Muscle layer of duodenum (tissue), 2 donors: ENCODE data around the gene GUCY1A2.

ENCODE experiments used
- H3K27ac ChIP-seq: one replicate; pipeline ENCODE4 v1.7.0; 2013; ENCODE audit warnings: mild to moderate bottlenecking, low read length
- H3K27me3 ChIP-seq: one replicate; pipeline ENCODE4 v1.7.0; 2013; ENCODE audit warnings: low read depth, mild to moderate bottlenecking, control low read depth, low read length
- H3K36me3 ChIP-seq, 2 donors: one replicate each; pipeline ENCODE4 v1.7.0; 2013; ENCODE audit warnings: low read length in 2 of 2, control low read depth in 1 of 2, mild to moderate bottlenecking in 1 of 2; ENCODE audit not compliant: insufficient read depth in 2 of 2, control insufficient read depth in 1 of 2
- H3K4me1 ChIP-seq, 2 donors: one replicate each; pipeline ENCODE4 v1.7.0; 2013; ENCODE audit warnings: low read length in 2 of 2, mild to moderate bottlenecking in 2 of 2, control low read depth in 1 of 2, moderate library complexity in 1 of 2; ENCODE audit not compliant: insufficient read depth in 2 of 2, control insufficient read depth in 1 of 2
- H3K4me3 ChIP-seq, 2 donors: one replicate each; pipeline ENCODE4 v1.7.0; 2013; ENCODE audit warnings: low read length in 2 of 2, low read depth in 1 of 2, mild to moderate bottlenecking in 1 of 2
- H3K9me3 ChIP-seq, 2 donors: one replicate each; pipeline ENCODE4 v1.7.0; 2013; ENCODE audit warnings: low read length in 2 of 2, control low read depth in 1 of 2, mild to moderate bottlenecking in 1 of 2; ENCODE audit not compliant: control insufficient read depth in 1 of 2
- donor health status: healthy.

GUCY1A2 gene

GRCh38 chr11:106997227-106997626 lies 21.0 kb downstream of the GUCY1A2 start:
- Histone ChIP-seq H3K27me3 (no peaks in the 10 kb centered on the region), H3K36me3 (no peaks in the 10 kb centered on the region), H3K4me3 (no peak overlapping the region), H3K4me1 (no peaks in the 10 kb centered on the region), H3K9me3 (no peaks in the 10 kb centered on the region), H3K27ac (no peak overlapping the region)

GRCh38 chr11:106996691-106997090 lies 21.6 kb downstream of the GUCY1A2 start:
- Histone ChIP-seq H3K4me3 (no peak overlapping the region), H3K27ac (no peak overlapping the region), H3K4me1 (no peaks in the 10 kb centered on the region), H3K27me3 (no peaks in the 10 kb centered on the region), H3K36me3 (no peaks in the 10 kb centered on the region), H3K9me3 (no peaks in the 10 kb centered on the region)

DNA sequence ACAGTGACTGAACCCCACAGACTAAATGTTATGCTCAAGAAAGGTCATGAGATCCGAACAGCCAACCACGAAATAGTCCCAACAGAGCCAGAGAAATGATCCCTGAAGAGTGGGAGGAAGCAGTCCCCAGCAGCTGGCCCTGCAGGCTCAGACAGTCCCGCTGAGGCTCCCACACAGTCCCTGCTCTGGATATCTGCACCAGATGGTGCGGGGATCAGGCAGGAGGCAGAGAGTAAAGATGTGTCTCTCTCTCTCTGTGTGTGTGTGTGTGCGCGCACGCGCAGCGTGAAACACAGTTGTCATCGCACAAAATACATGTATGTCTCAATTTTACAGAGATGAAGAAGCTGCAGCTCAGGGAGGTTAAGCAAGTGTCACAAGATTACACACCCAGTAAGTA lies 27.9 kb downstream of the GUCY1A2 start:
- H3K27ac ChIP-seq: no peak overlapping the region
- H3K4me1 ChIP-seq: no peaks in the 10 kb centered on the region
- H3K27me3 ChIP-seq: no peaks in the 10 kb centered on the region
- H3K4me3 ChIP-seq: no peak overlapping the region
- H3K36me3 ChIP-seq: no peaks in the 10 kb centered on the region
- H3K9me3 ChIP-seq: no peaks in the 10 kb centered on the region

DNA sequence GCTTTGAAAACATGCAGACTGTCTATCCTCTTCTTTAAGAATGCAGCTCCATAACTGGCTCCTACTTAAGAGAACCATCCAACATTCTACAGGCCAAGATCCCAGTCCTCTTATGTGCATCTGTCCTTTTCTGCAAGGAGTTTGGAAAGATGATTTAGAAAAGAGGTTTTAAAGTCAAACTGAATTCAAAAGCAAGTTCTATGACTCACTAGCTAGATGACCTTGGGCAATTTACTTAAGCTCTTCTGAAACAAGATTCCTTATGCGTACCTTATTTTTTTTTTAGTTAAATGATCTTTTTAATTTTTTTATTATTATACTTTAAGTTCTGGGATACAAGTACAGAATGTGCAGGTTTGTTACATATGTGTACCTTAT lies 29.2 kb downstream of the GUCY1A2 start:
- Histone ChIP-seq H3K36me3 (no peaks in the 10 kb centered on the region), H3K27ac (no peak overlapping the region), H3K4me3 (no peak overlapping the region), H3K27me3 (no peaks in the 10 kb centered on the region), H3K4me1 (no peaks in the 10 kb centered on the region), H3K9me3 (no peaks in the 10 kb centered on the region)

DNA sequence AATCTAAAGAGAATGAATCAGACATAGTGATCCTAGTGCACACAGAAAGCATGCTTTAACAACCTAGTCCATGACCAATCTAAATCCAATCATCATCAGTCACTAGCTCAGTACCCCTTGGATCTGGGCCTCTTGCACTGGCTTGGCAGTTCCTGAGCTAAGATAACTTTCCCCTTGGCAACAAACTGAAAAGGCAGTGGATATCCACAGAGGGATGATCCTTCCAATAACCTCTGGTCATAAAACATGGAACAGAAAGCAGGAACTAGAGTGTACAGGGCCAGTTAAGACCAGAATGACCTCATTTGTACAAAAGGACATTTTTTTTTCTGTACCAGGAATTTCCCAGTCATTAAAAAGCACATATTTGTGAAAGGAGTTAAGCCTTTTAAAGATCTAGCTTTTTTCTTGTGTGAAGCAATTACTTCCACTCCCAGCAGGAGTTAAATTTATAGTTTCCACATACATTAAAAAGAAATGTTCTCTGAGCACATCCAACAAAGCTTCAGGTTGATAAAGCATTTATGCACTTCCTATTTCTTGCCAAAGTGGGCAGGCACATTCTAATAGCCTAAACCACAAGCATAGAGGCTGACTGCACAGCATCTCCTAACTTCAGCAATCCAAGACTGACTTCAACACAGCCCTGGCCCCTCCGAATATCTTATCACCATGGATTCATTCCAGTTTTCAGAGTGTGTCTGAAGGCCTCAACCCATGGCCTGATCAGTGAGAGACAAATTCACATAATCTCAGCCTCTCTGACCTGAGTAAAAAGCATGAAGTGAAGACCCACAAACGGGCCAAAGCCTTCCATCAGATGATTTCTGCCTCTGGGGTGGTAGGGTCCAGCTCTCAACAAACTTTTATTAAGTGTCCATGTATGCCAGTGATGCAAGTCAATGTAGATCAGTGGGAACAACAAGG lies 29.9 kb downstream of the GUCY1A2 start:
- no peaks in the 10 kb centered on the region for H3K4me1 ChIP-seq
- no peak overlapping the region for H3K4me3 ChIP-seq
- H3K9me3 ChIP-seq: no peaks in the 10 kb centered on the region
- no peaks in the 10 kb centered on the region for H3K27me3 ChIP-seq
- H3K27ac ChIP-seq: no peak overlapping the region
- no peaks in the 10 kb centered on the region for H3K36me3 ChIP-seq

DNA sequence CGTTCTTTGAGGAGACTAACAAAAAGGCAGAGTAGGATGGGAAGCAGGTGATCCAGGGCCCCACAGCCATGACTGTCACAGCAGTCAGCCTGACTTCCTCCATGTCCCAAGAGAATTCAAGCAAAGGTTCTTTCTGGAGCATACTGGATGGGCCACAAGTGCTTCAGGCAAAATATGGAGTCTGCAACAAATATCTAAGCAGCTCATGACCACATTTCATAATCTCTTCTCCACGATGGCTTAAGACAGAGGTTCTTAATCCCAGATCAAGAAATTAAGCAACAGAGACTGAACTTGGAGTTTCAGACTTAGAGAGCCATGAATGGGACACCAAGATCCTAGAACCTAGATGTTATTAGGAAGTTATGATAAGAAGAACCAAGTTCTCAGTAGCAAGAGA lies 31.6 kb downstream of the GUCY1A2 start:
- no peaks in the 10 kb centered on the region for H3K4me1 ChIP-seq
- H3K27me3 ChIP-seq: no peaks in the 10 kb centered on the region
- no peaks in the 10 kb centered on the region for H3K9me3 ChIP-seq
- no peaks in the 10 kb centered on the region for H3K36me3 ChIP-seq
- no peak overlapping the region for H3K4me3 ChIP-seq
- no peak overlapping the region for H3K27ac ChIP-seq

GRCh38 chr11:106986261-106986660 lies 32.0 kb downstream of the GUCY1A2 start:
- Histone ChIP-seq H3K4me3 (no peak overlapping the region), H3K9me3 (no peaks in the 10 kb centered on the region), H3K27me3 (no peaks in the 10 kb centered on the region), H3K36me3 (no peaks in the 10 kb centered on the region), H3K27ac (no peak overlapping the region), H3K4me1 (no peaks in the 10 kb centered on the region)

GRCh38 chr11:106983991-106984390 lies 34.3 kb downstream of the GUCY1A2 start:
- Histone ChIP-seq H3K27me3 (no peaks in the 10 kb centered on the region), H3K4me1 (no peaks in the 10 kb centered on the region), H3K4me3 (no peak overlapping the region), H3K36me3 (no peaks in the 10 kb centered on the region), H3K9me3 (no peaks in the 10 kb centered on the region), H3K27ac (no peak overlapping the region)

DNA sequence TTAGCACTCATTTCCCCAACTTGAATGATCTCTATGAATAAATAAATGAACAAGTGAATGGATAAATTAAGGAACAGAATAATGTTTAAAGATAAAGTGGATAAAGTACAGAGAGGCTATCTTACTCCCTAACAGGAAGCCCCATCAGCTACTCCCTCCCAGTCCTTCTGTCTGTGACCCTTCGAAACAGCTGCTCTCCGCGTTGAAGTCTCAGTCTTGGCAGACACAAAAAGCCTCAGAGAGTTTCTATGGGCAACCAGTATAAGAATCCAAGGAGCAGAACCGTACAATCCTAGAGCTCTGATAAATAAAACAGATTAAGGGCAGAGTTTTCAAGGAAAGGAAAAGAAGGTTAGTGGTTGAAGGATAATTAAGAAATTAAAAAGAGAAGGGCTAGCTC lies 35.0 kb downstream of the GUCY1A2 start:
- Histone ChIP-seq H3K36me3 (no peaks in the 10 kb centered on the region), H3K27me3 (no peaks in the 10 kb centered on the region), H3K4me3 (no peak overlapping the region), H3K9me3 (no peaks in the 10 kb centered on the region), H3K4me1 (no peaks in the 10 kb centered on the region), H3K27ac (no peak overlapping the region)

GRCh38 chr11:106974831-106975230 lies 43.4 kb downstream of the GUCY1A2 start:
- Histone ChIP-seq H3K4me1 (no peaks in the 10 kb centered on the region), H3K9me3 (no peaks in the 10 kb centered on the region), H3K27me3 (no peaks in the 10 kb centered on the region), H3K27ac (no peak overlapping the region), H3K4me3 (no peak overlapping the region), H3K36me3 (no peaks in the 10 kb centered on the region)

- H3K9me3 ChIP-seq: no peaks in the 10 kb centered on the region
- H3K36me3 ChIP-seq: no peaks in the 10 kb centered on the region
- H3K27ac ChIP-seq: no peak overlapping the region
- no peak overlapping the region for H3K4me3 ChIP-seq
- no peaks in the 10 kb centered on the region for H3K27me3 ChIP-seq
- H3K4me1 ChIP-seq: no peaks in the 10 kb centered on the region
Observed at GRCh38 chr11:106971864-106972263, 46.4 kb downstream of the GUCY1A2 start.
